ENCODE measurements around the gene MAP1S. TPM values are rescaled to one million over a fixed set of nuclear protein-coding genes. Genes with fewer than 3 reads are reported as not detected.

MAP1S gene
- polyA plus RNA-seq, 1 donor from 2014 or later: 5.8 TPM

- Histone ChIP-seq H3K27me3 (ENCODE audit: insufficient read depth, low read depth, low read length) (no peaks in the 10 kb centered on the region), H3K79me2 (replicated peaks; ENCODE audit: insufficient read depth, low read length) (no peaks in the 10 kb centered on the region), H3K27ac (ENCODE audit: low read length) (no peak overlapping the region), H3K9me2 (ENCODE audit: insufficient read depth, low read length) (no peaks in the 10 kb centered on the region), H3F3A (ENCODE audit: insufficient read depth, low read length, poor library complexity, severe bottlenecking) (no peaks in the 10 kb centered on the region), H2AFZ (ENCODE audit: low read depth, low read length) (no peak overlapping the region), H4K20me1 (ENCODE audit: insufficient read depth) (no peaks in the 10 kb centered on the region), H3K9me3 (ENCODE audit: low read length) (peaks cover 3% of the 10 kb centered on the region), H3K36me3 (ENCODE audit: insufficient read depth, low read length) (no peaks in the 10 kb centered on the region), H3K9ac (ENCODE audit: low read length) (no peak overlapping the region), H3K4me2 (ENCODE audit: low read length) (no peak overlapping the region), H3K4me3 (ENCODE audit: low read length) (no peak overlapping the region)
- TF ChIP-seq, protein P1, sequence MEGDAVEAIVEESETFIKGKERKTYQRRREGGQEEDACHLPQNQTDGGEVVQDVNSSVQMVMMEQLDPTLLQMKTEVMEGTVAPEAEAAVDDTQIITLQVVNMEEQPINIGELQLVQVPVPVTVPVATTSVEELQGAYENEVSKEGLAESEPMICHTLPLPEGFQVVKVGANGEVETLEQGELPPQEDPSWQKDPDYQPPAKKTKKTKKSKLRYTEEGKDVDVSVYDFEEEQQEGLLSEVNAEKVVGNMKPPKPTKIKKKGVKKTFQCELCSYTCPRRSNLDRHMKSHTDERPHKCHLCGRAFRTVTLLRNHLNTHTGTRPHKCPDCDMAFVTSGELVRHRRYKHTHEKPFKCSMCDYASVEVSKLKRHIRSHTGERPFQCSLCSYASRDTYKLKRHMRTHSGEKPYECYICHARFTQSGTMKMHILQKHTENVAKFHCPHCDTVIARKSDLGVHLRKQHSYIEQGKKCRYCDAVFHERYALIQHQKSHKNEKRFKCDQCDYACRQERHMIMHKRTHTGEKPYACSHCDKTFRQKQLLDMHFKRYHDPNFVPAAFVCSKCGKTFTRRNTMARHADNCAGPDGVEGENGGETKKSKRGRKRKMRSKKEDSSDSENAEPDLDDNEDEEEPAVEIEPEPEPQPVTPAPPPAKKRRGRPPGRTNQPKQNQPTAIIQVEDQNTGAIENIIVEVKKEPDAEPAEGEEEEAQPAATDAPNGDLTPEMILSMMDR (IDR thresholded peaks at IDR 0.05; ENCODE audit: poor library complexity, severe bottlenecking): no peak
- TF ChIP-seq RAD21 (conservative IDR thresholded peaks at IDR 0.05): no peak
These were observed 22.2 kb downstream of the MAP1S start for GRCh38 chr19:17741456-17741855.

DNA sequence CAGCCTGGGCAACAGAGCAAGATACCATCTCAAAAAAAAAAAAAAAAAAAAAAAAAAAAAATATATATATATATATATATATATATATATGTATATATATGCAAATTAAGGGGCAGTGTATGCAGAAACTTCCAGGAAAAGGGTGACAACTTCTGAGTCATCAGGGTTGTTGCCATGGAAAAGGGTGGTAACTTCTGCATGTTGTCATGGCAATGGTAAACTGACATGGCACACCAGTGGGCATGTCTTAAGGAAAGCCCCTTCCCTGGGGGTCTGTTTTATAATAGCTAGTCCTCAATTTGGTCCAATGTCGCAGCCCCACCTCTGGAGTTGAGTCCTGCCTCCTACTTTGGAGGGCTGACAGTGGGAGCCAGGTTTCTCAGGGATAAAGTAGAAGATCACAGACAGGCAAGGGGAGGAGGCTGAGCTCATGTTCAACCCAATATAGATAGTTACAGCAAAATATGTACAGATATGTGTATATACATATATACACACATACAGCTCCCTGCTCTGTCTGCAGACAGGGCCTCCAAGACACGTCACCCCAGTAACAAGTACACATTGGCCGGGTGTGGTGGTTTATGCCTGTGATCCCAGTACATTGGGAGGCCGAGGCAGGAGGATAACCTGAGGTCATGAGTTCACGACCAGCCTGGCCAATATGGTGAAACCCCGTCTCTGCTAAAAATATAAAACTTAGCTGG, 24.7 kb downstream of the MAP1S start:
- Histone ChIP-seq H4K20me1 (ENCODE audit: insufficient read depth) (no peaks in the 10 kb centered on the region), H3K4me3 (ENCODE audit: low read length) (no peak overlapping the region), H2AFZ (ENCODE audit: low read depth, low read length) (no peak overlapping the region), H3K9me3 (ENCODE audit: low read length) (peaks cover 3% of the 10 kb centered on the region), H3K9ac (ENCODE audit: low read length) (no peak overlapping the region), H3K36me3 (ENCODE audit: insufficient read depth, low read length) (no peaks in the 10 kb centered on the region), H3K27me3 (ENCODE audit: insufficient read depth, low read depth, low read length) (no peaks in the 10 kb centered on the region), H3F3A (ENCODE audit: insufficient read depth, low read length, poor library complexity, severe bottlenecking) (no peaks in the 10 kb centered on the region), H3K4me2 (ENCODE audit: low read length) (no peak overlapping the region), H3K9me2 (ENCODE audit: insufficient read depth, low read length) (no peaks in the 10 kb centered on the region), H3K27ac (ENCODE audit: low read length) (no peak overlapping the region), H3K79me2 (replicated peaks; ENCODE audit: insufficient read depth, low read length) (peaks cover 13% of the 10 kb centered on the region)
- TF ChIP-seq, protein P1 (IDR thresholded peaks at IDR 0.05; ENCODE audit: poor library complexity, severe bottlenecking): no peak
- TF ChIP-seq REST (IDR thresholded peaks at IDR 0.05; ENCODE audit: borderline replicate concordance): no peak
- TF ChIP-seq POLR2AphosphoS5 (IDR thresholded peaks at IDR 0.05): no peak
- TF ChIP-seq EP300 (conservative IDR thresholded peaks at IDR 0.05; ENCODE audit: poor library complexity, severe bottlenecking): no peak
- no peak for TF ChIP-seq EZH2 (IDR thresholded peaks at IDR 0.05; ENCODE audit: borderline replicate concordance, insufficient read depth, low read length, poor library complexity, severe bottlenecking)
- no peak for TF ChIP-seq TAF1 (IDR thresholded peaks at IDR 0.05; ENCODE audit: low read depth)
- TF ChIP-seq MXI1 (conservative IDR thresholded peaks at IDR 0.05; ENCODE audit: poor library complexity, severe bottlenecking): no peak
- TF ChIP-seq SMC3 (conservative IDR thresholded peaks at IDR 0.05; ENCODE audit: poor library complexity): no peak
- no peak for TF ChIP-seq RAD21 (conservative IDR thresholded peaks at IDR 0.05)
